Upper lobe of left lung (tissue), 4 donors: ENCODE data around the gene ASIC3.

Experiments used
- EP300 ChIP-seq, 4 donors: sonication (generic); formaldehyde crosslinking; IDR thresholded peaks; one replicate each; pipeline ENCODE4 v1.5.1; 2017; ENCODE audit warnings: antibody characterized with exemption in 4 of 4, control low read depth in 2 of 4
- POLR2A ChIP-seq, 4 donors: fragments of 450-650 bp; IDR thresholded peaks; one replicate each; pipeline ENCODE4 v1.5.1; 2016 to 2017; ENCODE audit warnings: antibody characterized with exemption in 4 of 4, mild to moderate bottlenecking in 2 of 4
- POLR2AphosphoS5 ChIP-seq, 2 donors: sonication (generic); formaldehyde crosslinking; IDR thresholded peaks; one replicate each; pipeline ENCODE4 v1.5.1; 2017; ENCODE audit warnings: antibody characterized with exemption in 2 of 2
- TF ChIP-seq, protein P1 (sequence below), 6 experiments: fragments of 450-650 bp in 4 of 6; fragments of 200-600 bp in 2 of 6; sonication (generic) in 2 of 6; IDR thresholded peaks; one replicate each; pipeline ENCODE4 v1.5.1; 2016 to 2019; ENCODE audit warnings: antibody characterized with exemption in 6 of 6

DNA sequence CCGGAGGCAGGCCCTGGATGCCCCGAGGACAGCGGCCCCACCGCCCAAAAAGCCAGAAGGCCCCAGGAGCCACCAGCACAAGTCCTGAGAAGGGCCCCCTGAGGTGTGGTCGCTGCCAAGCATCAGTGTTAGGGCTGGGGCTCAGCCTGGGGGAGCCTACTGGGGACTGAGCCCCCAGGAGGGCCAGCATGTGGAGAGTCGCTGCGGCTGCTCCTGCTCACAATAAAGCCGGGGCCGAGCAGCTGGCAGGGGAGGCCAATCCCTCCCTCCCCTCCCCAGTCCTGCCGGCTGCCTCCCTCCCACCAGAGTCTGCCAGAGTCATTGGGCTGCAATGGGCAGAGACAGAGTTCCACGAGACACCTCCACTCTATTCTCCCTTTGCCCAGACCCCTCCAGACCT lies 3.1 kb upstream of the ASIC3 start:
- TF ChIP-seq EP300 (IDR thresholded peaks at IDR 0.05) (no peak), POLR2A (IDR thresholded peaks at IDR 0.05) (no peak), POLR2AphosphoS5 (IDR thresholded peaks at IDR 0.05) (no peak)
- TF ChIP-seq, protein P1, sequence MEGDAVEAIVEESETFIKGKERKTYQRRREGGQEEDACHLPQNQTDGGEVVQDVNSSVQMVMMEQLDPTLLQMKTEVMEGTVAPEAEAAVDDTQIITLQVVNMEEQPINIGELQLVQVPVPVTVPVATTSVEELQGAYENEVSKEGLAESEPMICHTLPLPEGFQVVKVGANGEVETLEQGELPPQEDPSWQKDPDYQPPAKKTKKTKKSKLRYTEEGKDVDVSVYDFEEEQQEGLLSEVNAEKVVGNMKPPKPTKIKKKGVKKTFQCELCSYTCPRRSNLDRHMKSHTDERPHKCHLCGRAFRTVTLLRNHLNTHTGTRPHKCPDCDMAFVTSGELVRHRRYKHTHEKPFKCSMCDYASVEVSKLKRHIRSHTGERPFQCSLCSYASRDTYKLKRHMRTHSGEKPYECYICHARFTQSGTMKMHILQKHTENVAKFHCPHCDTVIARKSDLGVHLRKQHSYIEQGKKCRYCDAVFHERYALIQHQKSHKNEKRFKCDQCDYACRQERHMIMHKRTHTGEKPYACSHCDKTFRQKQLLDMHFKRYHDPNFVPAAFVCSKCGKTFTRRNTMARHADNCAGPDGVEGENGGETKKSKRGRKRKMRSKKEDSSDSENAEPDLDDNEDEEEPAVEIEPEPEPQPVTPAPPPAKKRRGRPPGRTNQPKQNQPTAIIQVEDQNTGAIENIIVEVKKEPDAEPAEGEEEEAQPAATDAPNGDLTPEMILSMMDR (IDR thresholded peaks at IDR 0.05): no peak
